HEK293T (cell line): ENCODE data around the gene MYO15A.

ENCODE experiments used
- CTCF ChIA-PET: fragments of 350-600 bp; formaldehyde crosslinking; extraction: SDS; loops from one replicate; lab custom pipeline; 2021; ENCODE audit warnings: antibody characterized with exemption, inconsistent platforms; lab: Yijun Ruan, JAX
- POLR2A ChIA-PET: fragments of 350-600 bp; formaldehyde crosslinking; extraction: SDS; loops from one replicate; lab custom pipeline; 2020; ENCODE audit warnings: antibody characterized with exemption, inconsistent platforms; lab: Yijun Ruan, JAX
- DNase-seq: peaks from one replicate; pipeline ENCODE4 v3.0.0; 2012; ENCODE audit warnings: mixed read lengths; ENCODE audit errors: extremely low spot score
- ARNT ChIP-seq: fragments of 450-650 bp; IDR thresholded peaks from 2 replicates; pipeline ENCODE4 v1.6.1; 2017; ENCODE audit warnings: mild to moderate bottlenecking
- BHLHE40 ChIP-seq: fragments of 450-650 bp; IDR thresholded peaks from 2 replicates; pipeline ENCODE4 v1.6.1; 2016; ENCODE audit warnings: mild to moderate bottlenecking, moderate library complexity, borderline replicate concordance
- CTBP1 ChIP-seq: fragments of 450-650 bp; IDR thresholded peaks from 2 replicates; pipeline ENCODE4 v1.6.1; 2016; ENCODE audit warnings: borderline replicate concordance
- ELF4 ChIP-seq: fragments of 450-650 bp; IDR thresholded peaks from 2 replicates; pipeline ENCODE4 v1.6.1; 2017; ENCODE audit warnings: antibody characterized with exemption
- FOXA1 ChIP-seq: fragments of 450-650 bp; IDR thresholded peaks from 2 replicates; pipeline ENCODE4 v1.6.1; 2016; ENCODE audit warnings: mild to moderate bottlenecking
- FOXK2 ChIP-seq: fragments of 450-650 bp; IDR thresholded peaks from 2 replicates; pipeline ENCODE4 v1.6.1; 2016; ENCODE audit warnings: mild to moderate bottlenecking
- FOXM1 ChIP-seq: fragments of 450-650 bp; IDR thresholded peaks from 2 replicates; pipeline ENCODE4 v1.6.1; 2017; ENCODE audit warnings: mild to moderate bottlenecking, borderline replicate concordance
- HDGF ChIP-seq: fragments of 450-650 bp; IDR thresholded peaks from 2 replicates; pipeline ENCODE4 v1.6.1; 2017; ENCODE audit warnings: antibody characterized with exemption, borderline replicate concordance
- L3MBTL2 ChIP-seq: fragments of 450-650 bp; conservative IDR thresholded peaks from 2 replicates; pipeline ENCODE4 v1.6.1; 2016; ENCODE audit warnings: mild to moderate bottlenecking
- LEF1 ChIP-seq: fragments of 450-650 bp; IDR thresholded peaks from 2 replicates; pipeline ENCODE4 v1.6.1; 2017; ENCODE audit warnings: mild to moderate bottlenecking, borderline replicate concordance
- NFRKB ChIP-seq: fragments of 450-650 bp; IDR thresholded peaks from 2 replicates; pipeline ENCODE4 v1.6.1; 2016; ENCODE audit warnings: mild to moderate bottlenecking, moderate library complexity
- PKNOX1 ChIP-seq: fragments of 450-650 bp; IDR thresholded peaks from 2 replicates; pipeline ENCODE4 v1.6.1; 2016
- SP1 ChIP-seq: fragments of 450-650 bp; IDR thresholded peaks from 2 replicates; pipeline ENCODE4 v1.6.1; 2017
- SUZ12 ChIP-seq: fragments of 450-650 bp; IDR thresholded peaks from 2 replicates; pipeline ENCODE4 v1.6.1; 2016; ENCODE audit warnings: mild to moderate bottlenecking
- TARDBP ChIP-seq: fragments of 450-650 bp; IDR thresholded peaks from 2 replicates; pipeline ENCODE4 v1.6.1; 2016
- ZNF384 ChIP-seq: fragments of 450-650 bp; IDR thresholded peaks from 2 replicates; pipeline ENCODE4 v1.6.1; 2016

The MYO15A gene

GRCh38 chr17:18069101-18069500, 39.5 kb upstream of the MYO15A start:
- DNase-seq = no peak
- ChIA-PET POLR2A (no interaction called here), CTCF (no interaction called here)
- TF ChIP-seq FOXM1 (no peak), NFRKB (no peak), LEF1 (no peak), L3MBTL2 (no peak), HDGF (no peak), PKNOX1 (no peak), BHLHE40 (no peak), SP1 (no peak), ELF4 (no peak), SUZ12 (no peak), FOXA1 (no peak), FOXK2 (no peak), ZNF384 (no peak), TARDBP (no peak), CTBP1 (no peak), ARNT (no peak)

- ChIA-PET POLR2A (interaction anchor here (0.6 to 2.2 kb wide), 5 partner anchors 8 to 235 kb away, joined by 3 to 9 read pairs (median 4); partner anchors contain the start of gene DRG2), CTCF (no interaction called here)
- TF ChIP-seq TARDBP (no peak), L3MBTL2 (peak; percentile 64)
- DNase-seq = peak; percentile 35
These were observed 37.7 kb upstream of the MYO15A start for GRCh38 chr17:18070861-18071340.

GRCh38 chr17:18071751-18072150, 36.8 kb upstream of the MYO15A start:
- TF ChIP-seq SP1 = no peak
- no peak for TF ChIP-seq CTBP1
- no peak for TF ChIP-seq LEF1
- no peak for TF ChIP-seq PKNOX1
- TF ChIP-seq ELF4 = no peak
- no peak for TF ChIP-seq ZNF384
- no peak for TF ChIP-seq L3MBTL2
- no peak for TF ChIP-seq NFRKB
- no peak for TF ChIP-seq BHLHE40
- TF ChIP-seq TARDBP = no peak
- no peak for TF ChIP-seq FOXM1
- TF ChIP-seq SUZ12 = no peak
- TF ChIP-seq FOXK2 = no peak
- no peak for TF ChIP-seq ARNT
- no peak for TF ChIP-seq HDGF
- TF ChIP-seq FOXA1 = no peak
- DNase-seq = no peak
- CTCF ChIA-PET = no interaction called here
- POLR2A ChIA-PET = interaction anchor here (1.3 to 2.2 kb wide), 4 partner anchors 13 to 235 kb away, joined by 3 to 9 read pairs (median 6); partner anchors contain the start of gene DRG2

GRCh38 chr17:18074566-18075272, 33.8 kb upstream of the MYO15A start:
- DNase-seq = no peak
- POLR2A ChIA-PET = interaction anchor here (1.1 to 1.2 kb wide), 2 partner anchors 13 to 14 kb away, joined by 3 to 4 read pairs; partner anchors contain the start of gene DRG2
- CTCF ChIA-PET = no interaction called here
- TF ChIP-seq FOXK2 = no peak
- no peak for TF ChIP-seq TARDBP
- TF ChIP-seq HDGF = no peak
- TF ChIP-seq ELF4 = no peak
- TF ChIP-seq FOXA1 = no peak
- TF ChIP-seq SUZ12 = no peak
- TF ChIP-seq NFRKB = no peak
- no peak for TF ChIP-seq FOXM1
- no peak for TF ChIP-seq CTBP1
- no peak for TF ChIP-seq L3MBTL2
- TF ChIP-seq BHLHE40 = no peak
- no peak for TF ChIP-seq SP1
- TF ChIP-seq ZNF384 = no peak
- TF ChIP-seq LEF1 = no peak
- TF ChIP-seq PKNOX1 = no peak
- no peak for TF ChIP-seq ARNT

GRCh38 chr17:18076936-18077335, 31.6 kb upstream of the MYO15A start:
- DNase-seq = no peak
- CTCF ChIA-PET = no interaction called here
- POLR2A ChIA-PET = no interaction called here
- TF ChIP-seq SP1 (no peak), FOXK2 (no peak), FOXM1 (no peak)

GRCh38 chr17:18079543-18079942, 29.0 kb upstream of the MYO15A start:
- DNase-seq = no peak
- CTCF ChIA-PET = interaction anchor here (0.6 kb wide), 1 partner anchor 14 kb away, joined by 3 read pairs; no protein-coding TSS in a partner anchor

More at GRCh38 chr17:18079543-18079942, 29.0 kb upstream of the MYO15A start:
- POLR2A ChIA-PET = interaction anchor here (1.0 kb wide), 1 partner anchor 107 kb away, joined by 3 read pairs; the partner anchor contains the start of genes DRC3 and TOM1L2
- no peak for TF ChIP-seq BHLHE40
- TF ChIP-seq HDGF = no peak
- no peak for TF ChIP-seq SUZ12
- TF ChIP-seq LEF1 = no peak
- no peak for TF ChIP-seq PKNOX1
- TF ChIP-seq CTBP1 = no peak
- no peak for TF ChIP-seq FOXM1
- TF ChIP-seq TARDBP = no peak
- TF ChIP-seq ARNT = no peak
- no peak for TF ChIP-seq L3MBTL2
- no peak for TF ChIP-seq ZNF384
- TF ChIP-seq FOXK2 = no peak
- TF ChIP-seq FOXA1 = no peak
- no peak for TF ChIP-seq SP1
- no peak for TF ChIP-seq NFRKB
- no peak for TF ChIP-seq ELF4
